Lung (tissue), 12 donors: ENCODE results near the gene SYN1. TPM values are rescaled to one million over a fixed set of nuclear protein-coding genes. Genes with fewer than 3 reads are reported as not detected.

ENCODE experiments used
- ATAC-seq: fragments of 200-7000 bp; cut with Tn5 transposase; one replicate; pipeline ENCODE4 v1.9.1; 2020; ENCODE audit warnings: moderate number of reproducible peaks; ENCODE audit not compliant: insufficient read depth, low FRiP score
- DNase-seq, 3 donors: peaks; one replicate each; pipeline ENCODE4 v3.0.0-alpha.2; 2013 to 2017
- H3K27ac ChIP-seq, 2 donors: one replicate each; pipeline ENCODE4 v1.5.1; 2013; ENCODE audit warnings: mild to moderate bottlenecking in 2 of 2, moderate library complexity in 2 of 2, control low read depth in 1 of 2, inconsistent platforms in 1 of 2, low read depth in 1 of 2, low read length in 1 of 2
- H3K27me3 ChIP-seq, 3 donors: one replicate each; pipeline ENCODE4 v1.5.1; 2013; ENCODE audit warnings: low read length in 2 of 3; ENCODE audit not compliant: control insufficient read depth in 3 of 3, insufficient read depth in 3 of 3
- H3K36me3 ChIP-seq, 4 donors: one replicate each; pipeline ENCODE4 v1.5.1; 2013; ENCODE audit warnings: low read length in 4 of 4, mild to moderate bottlenecking in 1 of 4, moderate library complexity in 1 of 4; ENCODE audit not compliant: control insufficient read depth in 4 of 4, insufficient read depth in 4 of 4
- H3K4me1 ChIP-seq, 5 donors: one replicate each; pipeline ENCODE4 v1.5.1; 2013; ENCODE audit warnings: low read length in 5 of 5, mild to moderate bottlenecking in 2 of 5, moderate library complexity in 1 of 5; ENCODE audit not compliant: control insufficient read depth in 5 of 5, insufficient read depth in 5 of 5
- H3K4me3 ChIP-seq: one replicate; pipeline ENCODE4 v1.5.1; 2013; ENCODE audit warnings: mild to moderate bottlenecking, control low read depth, moderate library complexity
- H3K9ac ChIP-seq, 2 donors: one replicate each; pipeline ENCODE4 v1.5.1; 2013; ENCODE audit warnings: low read length in 2 of 2, control low read depth in 1 of 2; ENCODE audit not compliant: insufficient read depth in 1 of 2
- H3K9me3 ChIP-seq, 4 donors: one replicate each; pipeline ENCODE4 v1.5.1; 2013; ENCODE audit warnings: low read length in 3 of 4, mild to moderate bottlenecking in 1 of 4, moderate library complexity in 1 of 4; ENCODE audit not compliant: control insufficient read depth in 4 of 4, insufficient read depth in 3 of 4
- CTCF ChIP-seq: IDR thresholded peaks from 2 replicates; pipeline ENCODE4 v1.5.1; 2012; ENCODE audit warnings: mild to moderate bottlenecking; ENCODE audit errors: control extremely low read depth, extremely low read depth
- WGBS, 2 donors: extraction: QIAGEN DNeasy Blood & Tissue Kit; methylation state at CpG; one replicate each; pipeline ENCODE4 v1.1.7; 2013; 5-methylcytosine and 5-hydroxymethylcytosine counted together
- polyA plus RNA-seq, 2 donors: library from polyadenylated mRNA; stranded (reverse); fragments of 200-250 nt; gene quantifications; one replicate each; pipeline ENCODE4 v1.2.1, GENCODE V29; 2013
- total RNA-seq, 2 donors: library from RNA; depleted of rRNA in 1 of 2; stranded (reverse); fragments of >200 nt in 1 of 2; gene quantifications; one replicate each; pipeline ENCODE4 v1.2.1, GENCODE V29; 2014 to 2021
- donor health status: control.
- donor health status: control.
- donor health status: Bipolar disorder and iron deficiency.
- donor health status: healthy.
- donor health status: DM: yes; HTN: yes; CAD: no.

SYN1 gene
- total and polyA plus RNA-seq, 4 donors: 0.11 to 4.5 (median 1.3) TPM

GRCh38 chrX:47560179-47560933 is 59.3 kb downstream of the SYN1 start:
- peak overlapping the region; percentile 1 for H3K4me3 ChIP-seq
- ATAC-seq (no peak), DNase-seq (no peak)
- H3K27me3 ChIP-seq: no peaks in the 10 kb centered on the region
- H3K36me3 ChIP-seq: peaks cover 0 to 7% (median 5%) of the 10 kb centered on the region in 4 donors
- H3K4me1 ChIP-seq: peaks cover 0 to 7% (median 3%) of the 10 kb centered on the region in 5 donors
- 23 to 32% methylated on average over 15 of the region's 15 CpGs for WGBS, 2 donors
- peak overlapping the region; percentile 82 to 87 for H3K27ac ChIP-seq
- no peak for TF ChIP-seq CTCF
- peak overlapping the region; percentile 34 to 65 for H3K9ac ChIP-seq
- H3K9me3 ChIP-seq: peaks cover 0 to 2% (median 0%) of the 10 kb centered on the region in 4 donors

GRCh38 chrX:47558436-47558835 is 61.2 kb downstream of the SYN1 start:
- no peak overlapping the region for H3K4me3 ChIP-seq
- H3K9ac ChIP-seq: no peak overlapping the region
- H3K27ac ChIP-seq: no peak overlapping the region
- DNase-seq (no peak), ATAC-seq (no peak)
- no peak for TF ChIP-seq CTCF
- H3K9me3 ChIP-seq: peaks cover 0 to 2% (median 0%) of the 10 kb centered on the region in 4 donors
- H3K4me1 ChIP-seq: peaks cover 0 to 7% (median 0%) of the 10 kb centered on the region in 5 donors
- 85 to 95% methylated on average over 3 of the region's 3 CpGs for WGBS, 2 donors
- no peaks in the 10 kb centered on the region for H3K27me3 ChIP-seq
- H3K36me3 ChIP-seq: peaks cover 0 to 4% (median 1%) of the 10 kb centered on the region in 4 donors

GRCh38 chrX:47556045-47556623 is 63.5 kb downstream of the SYN1 start:
- H3K4me1 ChIP-seq: peaks cover 0 to 7% (median 0%) of the 10 kb centered on the region in 5 donors
- WGBS, 2 donors: 0 to 31% methylated on average over 20 of the region's 20 CpGs
- no peak overlapping the region for H3K4me3 ChIP-seq
- no peak overlapping the region for H3K9ac ChIP-seq
- H3K27me3 ChIP-seq: no peaks in the 10 kb centered on the region
- DNase-seq: peak; percentile 93 to 95 (median 93)
- TF ChIP-seq CTCF: no peak
- H3K9me3 ChIP-seq: no peaks in the 10 kb centered on the region
- ATAC-seq: peak; percentile 92
- peak overlapping the region; percentile 82 to 84 for H3K27ac ChIP-seq
- H3K36me3 ChIP-seq: no peaks in the 10 kb centered on the region
